Neural progenitor cell (in vitro differentiated cells): ENCODE data around the gene KBTBD8. TPM values are rescaled to one million over a fixed set of nuclear protein-coding genes. Genes with fewer than 3 reads are reported as not detected.
A peak's percentile ranks its signal among the peaks of the same experiment; 100 is the strongest.

Experiments used
- DNase-seq: peaks from one replicate; pipeline ENCODE4 v3.0.0-alpha.2; 2016; ENCODE audit warnings: low spot score
- H2AFZ ChIP-seq: fragments of 200-600 bp; sonication (generic); replicated peaks from 2 replicates; pipeline ENCODE4 v1.6.1; 2016; ENCODE audit warnings: antibody characterized with exemption
- H3F3A ChIP-seq: fragments of 200-600 bp; sonication (generic); 2 replicates; pipeline ENCODE4 v1.6.1; 2016; ENCODE audit warnings: antibody characterized with exemption, low read depth
- H3K27ac ChIP-seq: fragments of 200-600 bp; sonication (generic); 2 replicates; pipeline ENCODE4 v1.5.1; 2016; ENCODE audit warnings: mild to moderate bottlenecking
- H3K27me3 ChIP-seq: fragments of 200-600 bp; sonication (generic); 2 replicates; pipeline ENCODE4 v1.6.1; 2016; ENCODE audit warnings: mild to moderate bottlenecking, moderate library complexity
- H3K36me3 ChIP-seq: fragments of 200-600 bp; sonication (generic); 2 replicates; pipeline ENCODE4 v1.5.1; 2016
- H3K4me1 ChIP-seq: fragments of 200-600 bp; sonication (generic); 2 replicates; pipeline ENCODE4 v1.6.1; 2016; ENCODE audit warnings: mixed run types
- H3K4me2 ChIP-seq: fragments of 200-600 bp; sonication (generic); 2 replicates; pipeline ENCODE4 v1.6.1; 2016
- H3K4me3 ChIP-seq: fragments of 200-600 bp; sonication (generic); 2 replicates; pipeline ENCODE4 v1.5.1; 2016
- H3K79me2 ChIP-seq: fragments of 200-600 bp; sonication (generic); 2 replicates; pipeline ENCODE4 v1.6.1; 2016; ENCODE audit warnings: low read depth
- H3K9ac ChIP-seq: fragments of 200-600 bp; sonication (generic); 2 replicates; pipeline ENCODE4 v1.6.1; 2016
- H3K9me3 ChIP-seq: fragments of 200-600 bp; sonication (generic); 2 replicates; pipeline ENCODE4 v1.5.1; 2016; ENCODE audit warnings: low read depth
- H4K20me1 ChIP-seq: fragments of 200-600 bp; sonication (generic); 2 replicates; pipeline ENCODE4 v1.6.1; 2016; ENCODE audit warnings: low read depth
- H3K27ac Mint-ChIP-seq: 3 replicates; pipeline ENCODE4 v1.8.0; 2021; ENCODE audit warnings: mixed read lengths
- H3K27me3 Mint-ChIP-seq: 2 replicates; pipeline ENCODE4 v1.8.0; 2022; ENCODE audit warnings: low read depth, mild to moderate bottlenecking, inconsistent platforms, moderate library complexity, mixed read lengths; ENCODE audit not compliant: insufficient read depth
- H3K36me3 Mint-ChIP-seq: 3 replicates; pipeline ENCODE4 v1.8.0; 2021; ENCODE audit warnings: mixed read lengths
- H3K4me1 Mint-ChIP-seq: 3 replicates; pipeline ENCODE4 v1.8.0; 2021; ENCODE audit warnings: mixed read lengths
- H3K4me3 Mint-ChIP-seq: 3 replicates; pipeline ENCODE4 v1.8.0; 2021; ENCODE audit warnings: mild to moderate bottlenecking, moderate library complexity, mixed read lengths
- H3K9me3 Mint-ChIP-seq: 3 replicates; pipeline ENCODE4 v1.8.0; 2020; ENCODE audit warnings: mixed read lengths
- CTCF ChIP-seq: fragments of 200-600 bp; sonication (generic); IDR thresholded peaks from 2 replicates; pipeline ENCODE4 v1.5.1; 2017; ENCODE audit warnings: antibody characterized with exemption, mild to moderate bottlenecking
- EZH2 ChIP-seq: fragments of 200-600 bp; sonication (generic); IDR thresholded peaks from 2 replicates; pipeline ENCODE4 v1.6.1; 2017; ENCODE audit warnings: antibody characterized with exemption, mild to moderate bottlenecking, moderate library complexity
- EZH2phosphoT487 ChIP-seq: fragments of 200-600 bp; sonication (generic); IDR thresholded peaks from 2 replicates; pipeline ENCODE4 v1.6.1; 2017; ENCODE audit warnings: antibody characterized with exemption
- total RNA-seq: library from RNA; depleted of rRNA; stranded (reverse); fragments of >200 nt; gene quantifications from 2 replicates; pipeline ENCODE4 v1.2.3, GENCODE V29; 2015; ENCODE audit warnings: low replicate concordance

KBTBD8 gene
- total RNA-seq, 1 donor from 2014 or later = 8.3 TPM

- DNase-seq = no peak
- Histone ChIP-seq H3K79me2 (no peaks in the 10 kb centered on the region), H3K27ac (no peak overlapping the region), H3K4me1 (peaks cover 16% of the 10 kb centered on the region), H3K27me3 (no peaks in the 10 kb centered on the region), H3K4me3 (no peak overlapping the region), H2AFZ (peak overlapping the region; percentile 5), H4K20me1 (no peaks in the 10 kb centered on the region), H3F3A (peaks cover 29% of the 10 kb centered on the region), H3K36me3 (no peaks in the 10 kb centered on the region), H3K4me2 (peak overlapping the region; percentile 49), H3K9ac (no peak overlapping the region), H3K9me3 (no peaks in the 10 kb centered on the region)
- Mint-ChIP-seq H3K36me3 (no peaks in the 10 kb centered on the region), H3K27me3 (peaks cover 3% of the 10 kb centered on the region), H3K27ac (no peak overlapping the region), H3K4me1 (peaks cover 19% of the 10 kb centered on the region), H3K4me3 (no peak overlapping the region), H3K9me3 (peaks cover 3% of the 10 kb centered on the region)
- TF ChIP-seq EZH2phosphoT487 (no peak), EZH2 (no peak), CTCF (peak; percentile 35)
These were observed 8.0 kb upstream of the KBTBD8 start for GRCh38 chr3:66989860-66990696.

- no peaks in the 10 kb centered on the region for H3K36me3 ChIP-seq
- H3K4me1 ChIP-seq = peaks cover 16% of the 10 kb centered on the region
- H3K9ac ChIP-seq = no peak overlapping the region
- TF ChIP-seq EZH2phosphoT487 (no peak), CTCF (no peak), EZH2 (no peak)
- Mint-ChIP-seq H3K27ac (no peak overlapping the region), H3K9me3 (peaks cover 3% of the 10 kb centered on the region), H3K4me3 (no peak overlapping the region), H3K27me3 (no peaks in the 10 kb centered on the region), H3K36me3 (no peaks in the 10 kb centered on the region), H3K4me1 (peaks cover 19% of the 10 kb centered on the region)
- no peak overlapping the region for H3K4me2 ChIP-seq
- no peaks in the 10 kb centered on the region for H3K9me3 ChIP-seq
- no peaks in the 10 kb centered on the region for H3K79me2 ChIP-seq
- no peaks in the 10 kb centered on the region for H4K20me1 ChIP-seq
- DNase-seq = no peak
- no peak overlapping the region for H2AFZ ChIP-seq
- H3K27me3 ChIP-seq = no peaks in the 10 kb centered on the region
- H3F3A ChIP-seq = peaks cover 29% of the 10 kb centered on the region
- no peak overlapping the region for H3K27ac ChIP-seq
- no peak overlapping the region for H3K4me3 ChIP-seq
These were observed 6.6 kb upstream of the KBTBD8 start for GRCh38 chr3:66991459-66991858.

- Histone ChIP-seq H3K4me1 (peaks cover 16% of the 10 kb centered on the region), H3K4me2 (no peak overlapping the region), H4K20me1 (no peaks in the 10 kb centered on the region), H3F3A (peaks cover 23% of the 10 kb centered on the region), H2AFZ (no peak overlapping the region), H3K27me3 (no peaks in the 10 kb centered on the region), H3K36me3 (no peaks in the 10 kb centered on the region), H3K27ac (no peak overlapping the region), H3K9ac (no peak overlapping the region), H3K79me2 (no peaks in the 10 kb centered on the region), H3K4me3 (no peak overlapping the region), H3K9me3 (no peaks in the 10 kb centered on the region)
- no peak overlapping the region for H3K4me3 Mint-ChIP-seq
- H3K9me3 Mint-ChIP-seq = no peaks in the 10 kb centered on the region
- H3K36me3 Mint-ChIP-seq = no peaks in the 10 kb centered on the region
- no peak for DNase-seq
- H3K27me3 Mint-ChIP-seq = peaks cover 3% of the 10 kb centered on the region
- no peak overlapping the region for H3K27ac Mint-ChIP-seq
- TF ChIP-seq EZH2 (no peak), CTCF (no peak), EZH2phosphoT487 (no peak)
- peaks cover 26% of the 10 kb centered on the region for H3K4me1 Mint-ChIP-seq
These were observed 5.0 kb upstream of the KBTBD8 start for GRCh38 chr3:66993082-66993481.
